GM19463 (cell line): ENCODE measurements around the gene DTNB.
A peak's percentile ranks its signal among the peaks of the same experiment; 100 is the strongest.

ENCODE experiments used
- ATAC-seq: cut with Tn5 transposase; IDR thresholded peaks from one replicate; pipeline ENCODE4 v1.9.1; 2021; ENCODE audit warnings: mild to moderate bottlenecking, moderate library complexity; ENCODE audit not compliant: unreplicated experiment

The DTNB gene

GRCh38 chr2:25356088-25356487 is 317.3 kb downstream of the DTNB start:
- ATAC-seq: no peak

GRCh38 chr2:25355270-25355669 is 318.1 kb downstream of the DTNB start:
- no peak for ATAC-seq

GRCh38 chr2:25354116-25354515 is 319.3 kb downstream of the DTNB start:
- ATAC-seq: no peak

DNA sequence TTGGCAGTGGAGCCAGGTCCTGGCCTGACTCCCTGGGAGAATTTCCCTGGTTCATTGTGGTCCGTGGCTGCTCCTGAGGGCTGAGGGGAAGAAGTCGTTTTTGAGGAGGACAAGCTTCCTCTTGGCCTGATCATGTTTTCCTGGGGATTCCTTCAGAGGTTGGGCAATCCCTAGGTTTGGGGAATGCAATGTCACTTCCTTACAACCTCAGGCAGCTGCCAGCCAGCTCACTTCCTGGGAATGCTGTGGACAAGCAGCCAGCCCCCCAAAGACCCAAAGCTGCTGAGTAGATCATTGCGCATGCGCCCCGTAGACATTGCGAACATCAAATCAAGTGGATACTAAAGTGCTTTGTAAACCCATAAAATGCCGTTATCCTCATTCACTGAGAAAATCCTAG is 324.0 kb downstream of the DTNB start:
- ATAC-seq: no peak

DNA sequence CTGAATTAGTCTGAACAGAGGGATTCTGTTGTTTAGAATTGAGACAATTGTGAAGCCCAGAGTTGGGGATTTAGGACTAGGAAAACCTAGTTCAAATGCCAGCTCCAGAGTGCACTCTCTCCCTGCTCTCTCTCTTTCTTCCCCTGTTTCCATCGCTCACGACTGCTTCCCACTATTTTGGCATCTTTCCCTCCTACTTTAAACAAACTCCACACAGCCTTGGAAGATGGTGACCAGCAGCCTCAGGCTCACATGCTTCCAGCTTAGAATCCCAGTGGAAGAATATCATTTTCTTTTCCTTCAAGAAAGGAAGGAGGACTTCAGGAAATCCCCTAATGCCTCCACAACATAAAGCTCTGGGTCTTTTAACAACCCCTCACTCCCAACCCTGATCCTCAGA is 325.5 kb downstream of the DTNB start:
- ATAC-seq: no peak

DNA sequence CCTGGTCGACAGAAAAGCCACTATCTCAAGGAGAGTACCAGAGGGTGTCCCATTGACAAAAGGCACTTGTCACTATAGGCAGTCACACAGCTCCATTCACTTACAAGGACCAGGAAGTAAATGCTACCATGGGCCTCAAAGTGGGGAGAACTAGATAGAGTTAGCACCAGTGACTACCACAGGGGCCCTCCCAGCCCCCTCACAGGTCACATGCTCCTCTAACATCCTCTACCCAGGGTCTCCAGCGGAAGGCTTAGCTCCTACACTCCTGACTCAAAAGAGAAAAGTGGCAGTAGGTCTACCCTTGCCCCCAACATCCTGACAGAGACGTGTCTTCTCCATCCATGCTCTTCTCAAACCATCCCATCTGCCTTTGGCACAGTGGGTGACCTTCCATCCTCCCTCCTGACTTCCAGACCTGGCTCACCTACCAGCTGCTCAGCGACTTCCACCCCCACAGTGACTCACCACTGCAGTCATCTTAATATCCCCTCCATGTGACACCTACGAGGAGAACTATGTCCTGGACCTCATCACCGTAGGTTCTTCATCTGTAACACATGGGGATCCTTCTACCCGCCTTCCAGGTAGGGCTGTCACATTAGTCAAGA is 326.1 kb downstream of the DTNB start:
- no peak for ATAC-seq

GRCh38 chr2:25343187-25343825 is 330.1 kb downstream of the DTNB start:
- no peak for ATAC-seq

DNA sequence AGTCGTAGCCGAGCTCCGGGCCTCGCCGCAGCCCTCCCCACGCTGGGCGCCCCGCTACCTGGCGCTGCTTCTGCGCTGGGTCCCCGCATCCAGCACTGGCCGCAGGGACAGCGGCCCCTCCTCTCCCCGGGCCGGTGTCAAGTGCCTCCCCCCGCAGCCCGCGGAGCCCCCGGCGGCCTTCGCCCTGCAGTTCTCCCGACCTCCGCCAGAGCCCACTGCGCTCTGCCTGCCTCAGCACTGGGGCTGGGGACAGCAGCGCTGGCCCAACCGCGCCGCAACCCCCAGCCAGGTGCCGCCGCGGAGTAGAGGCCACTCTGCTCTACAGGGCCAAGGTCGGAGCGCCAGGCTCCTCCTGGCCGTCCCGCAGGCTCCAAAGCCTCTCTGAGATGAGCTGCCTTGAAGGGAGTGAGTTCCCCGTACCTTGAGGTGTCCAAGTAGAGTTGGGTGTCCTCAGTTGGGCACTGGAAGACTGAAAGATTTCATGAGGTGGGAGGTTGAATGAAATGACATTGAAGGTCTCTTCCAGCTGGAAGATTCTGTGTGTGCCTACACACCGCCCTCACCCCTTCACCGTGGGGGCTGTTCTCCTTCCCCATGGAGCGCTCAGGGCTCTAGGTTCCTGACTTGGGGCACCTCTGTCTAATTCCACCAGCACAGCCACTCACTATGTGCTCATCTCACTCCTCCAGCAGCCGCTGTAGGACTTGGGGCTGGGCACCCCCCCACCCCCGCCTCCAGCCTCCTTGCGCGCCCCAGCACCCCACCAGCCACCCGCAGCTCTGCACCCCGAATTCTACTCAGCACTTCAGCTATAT is 330.8 kb downstream of the DTNB start:
- ATAC-seq: peak; percentile 75

DNA sequence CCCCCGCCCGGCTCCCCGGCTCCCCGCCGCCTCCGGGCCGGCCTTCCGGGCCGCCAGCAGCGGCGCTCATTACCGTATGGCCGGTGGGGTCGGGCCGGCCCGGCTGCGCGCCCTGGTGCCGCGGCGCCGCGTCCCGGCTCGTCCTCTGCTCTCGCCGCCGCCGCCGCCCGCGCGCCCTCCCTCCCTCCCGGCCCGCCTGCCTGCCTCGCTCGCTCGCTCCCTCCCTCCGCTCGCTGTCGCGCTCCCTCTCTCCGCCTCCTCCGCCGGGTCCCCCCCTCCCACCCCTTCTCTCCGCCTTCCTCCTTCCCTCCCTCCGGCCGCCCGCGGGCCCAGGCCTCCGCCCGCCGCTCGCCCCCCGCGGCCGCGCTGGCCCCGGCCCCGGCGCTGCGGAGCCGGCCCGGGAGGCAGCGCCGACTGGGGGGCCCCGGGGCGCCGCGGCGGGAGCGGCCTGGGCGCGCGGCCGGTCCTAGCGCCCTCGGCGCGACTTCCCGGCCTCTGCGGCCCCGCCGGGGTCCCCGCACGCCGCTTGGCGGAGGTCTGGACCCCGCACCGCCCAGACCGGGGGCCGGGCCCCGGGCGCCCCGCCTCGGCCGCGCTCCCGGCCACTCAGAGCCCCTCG is 331.5 kb downstream of the DTNB start, which contains the start of gene DNMT3A:
TSS of gene DNMT3A (minus strand) at position 173 of the 619 bp plus-strand sequence. CDS start 27,941 bp downstream, outside the sequence.
- ATAC-seq: peak; percentile 32

GRCh38 chr2:25341011-25341727 is 332.2 kb downstream of the DTNB start:
- peak; percentile 32 for ATAC-seq

GRCh38 chr2:25340181-25340921 is 333.0 kb downstream of the DTNB start:
- ATAC-seq: no peak

GRCh38 chr2:25339791-25340180 is 333.6 kb downstream of the DTNB start:
- ATAC-seq: no peak

DNA sequence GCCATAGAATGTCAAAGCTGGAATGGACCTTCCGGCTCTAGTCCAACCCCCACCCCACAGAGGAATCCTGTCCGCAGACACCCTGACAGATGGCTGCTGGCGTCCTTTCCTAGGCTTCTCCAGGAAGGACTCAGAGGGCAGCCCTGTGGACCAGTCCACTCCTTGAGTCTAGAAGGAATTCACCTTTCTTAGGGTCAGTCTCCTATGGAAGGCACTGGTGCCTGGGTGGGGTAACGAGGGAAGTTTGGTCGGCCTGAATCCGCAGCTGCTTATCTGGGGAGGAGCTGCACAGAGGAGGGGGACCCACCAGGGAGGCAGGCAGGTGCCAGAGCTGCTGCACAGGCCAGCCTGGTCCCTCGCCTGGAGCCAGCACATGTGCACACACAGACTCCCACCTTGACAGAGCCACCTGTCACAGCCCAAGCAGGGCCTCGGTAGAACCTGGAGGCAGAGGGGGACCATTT is 334.1 kb downstream of the DTNB start:
- no peak for ATAC-seq

- ATAC-seq: no peak
Measured at GRCh38 chr2:25338401-25338800, 335.0 kb downstream of the DTNB start.

GRCh38 chr2:25337891-25338290 is 335.5 kb downstream of the DTNB start:
- no peak for ATAC-seq

GRCh38 chr2:25337276-25337675 is 336.1 kb downstream of the DTNB start:
- ATAC-seq: no peak

GRCh38 chr2:25336383-25336841 is 337.0 kb downstream of the DTNB start:
- no peak for ATAC-seq

- ATAC-seq: no peak
Measured at GRCh38 chr2:25335971-25336370, 337.4 kb downstream of the DTNB start.

- ATAC-seq: no peak
Measured at GRCh38 chr2:25335204-25335603, 338.2 kb downstream of the DTNB start.

DNA sequence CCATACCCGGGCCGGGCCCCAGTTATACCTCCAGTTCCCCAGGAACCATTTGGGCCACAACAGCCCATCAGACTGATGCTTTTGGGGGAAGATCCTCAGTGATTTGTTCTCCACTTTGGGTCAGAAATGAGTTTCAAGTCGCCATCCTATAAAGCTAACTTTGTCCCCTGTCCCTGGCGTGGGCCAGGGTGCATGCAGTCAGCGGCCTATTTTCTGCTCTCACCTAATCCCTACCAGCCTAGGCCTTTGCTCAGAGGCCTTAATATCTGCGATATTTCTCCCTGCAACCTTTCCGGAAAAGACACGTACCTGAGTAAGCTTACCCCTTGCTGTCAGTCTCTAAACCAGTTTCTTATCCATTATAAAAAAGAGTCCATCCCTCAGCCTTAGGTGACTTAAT is 338.9 kb downstream of the DTNB start:
- no peak for ATAC-seq
